AML-193 (cell line): ENCODE results near the gene PPP1CC.
A peak's percentile ranks its signal among the peaks of the same experiment; 100 is the strongest.

Experiments
- DNase-seq, 2 experiments: peaks; one replicate each; lab custom pipeline; 2025; lab: John Stamatoyannopoulos, UW

PPP1CC gene

DNA sequence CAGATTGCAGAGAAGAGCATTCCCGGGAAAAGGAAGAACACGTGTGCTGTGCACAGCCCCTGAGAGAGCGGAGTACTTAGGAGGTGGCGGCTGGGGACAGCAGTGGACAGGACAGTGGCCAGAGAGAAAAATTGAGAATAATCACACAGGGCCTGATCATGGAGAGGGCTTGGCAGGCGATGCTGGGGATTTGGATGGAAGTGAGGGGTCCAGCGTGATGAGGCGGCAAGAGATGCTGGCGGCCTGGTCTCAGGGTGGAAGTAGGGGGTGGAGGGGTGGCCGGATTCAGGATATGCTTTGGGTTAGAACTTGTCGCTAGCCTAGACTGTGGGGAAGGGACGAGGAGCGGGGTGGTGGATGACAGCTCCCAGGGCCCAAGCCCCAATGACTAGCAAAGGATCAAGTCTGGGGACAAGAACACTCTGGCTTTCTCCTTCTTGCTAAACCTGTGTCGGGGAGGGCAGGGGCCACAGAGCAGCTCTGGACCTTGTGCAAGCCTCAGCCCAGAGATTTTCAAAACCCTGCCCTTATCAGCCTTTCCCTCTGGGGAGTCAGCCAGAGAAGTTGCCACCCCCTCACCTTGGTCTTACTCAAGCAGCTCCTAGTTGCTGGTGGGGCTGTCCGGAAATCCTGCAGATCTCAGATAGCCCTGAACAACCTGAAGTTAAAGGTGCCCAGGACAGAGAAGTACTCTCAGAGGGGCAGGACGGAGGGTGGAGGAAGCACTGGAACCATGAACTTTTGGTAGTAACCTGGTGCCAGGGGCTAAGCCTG lies 55.1 kb downstream of the PPP1CC start:
- peak in 1 of 2 experiments; percentile 4 for DNase-seq

DNA sequence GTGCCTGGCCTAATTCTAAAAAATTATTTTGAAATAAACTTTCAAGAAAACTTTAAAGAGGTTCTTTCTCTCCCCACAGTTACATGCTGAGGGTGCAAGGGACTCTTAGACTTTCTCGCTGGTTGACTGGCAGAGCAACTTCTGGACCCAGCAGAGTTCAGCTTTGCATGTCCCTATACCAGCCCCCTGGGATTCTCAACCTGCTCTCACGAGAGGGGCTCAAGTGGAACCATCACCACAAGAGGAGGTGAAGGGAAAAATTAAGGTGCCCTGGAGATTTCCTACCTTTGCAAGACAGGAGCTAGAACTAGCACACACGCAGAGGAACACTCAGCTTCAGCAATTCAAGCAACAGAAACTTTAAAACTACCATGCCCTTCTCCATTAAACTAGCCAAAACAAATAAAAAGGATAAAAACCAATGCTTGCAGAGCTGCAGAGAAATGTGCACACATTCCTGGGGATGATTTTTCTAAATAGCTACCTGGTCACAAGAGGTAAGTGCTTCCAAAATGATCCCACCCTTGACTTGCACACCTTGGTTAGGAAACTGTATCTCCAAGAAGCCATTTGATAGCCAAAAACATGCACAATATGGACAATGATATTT lies 56.3 kb downstream of the PPP1CC start:
- no peak for DNase-seq

DNA sequence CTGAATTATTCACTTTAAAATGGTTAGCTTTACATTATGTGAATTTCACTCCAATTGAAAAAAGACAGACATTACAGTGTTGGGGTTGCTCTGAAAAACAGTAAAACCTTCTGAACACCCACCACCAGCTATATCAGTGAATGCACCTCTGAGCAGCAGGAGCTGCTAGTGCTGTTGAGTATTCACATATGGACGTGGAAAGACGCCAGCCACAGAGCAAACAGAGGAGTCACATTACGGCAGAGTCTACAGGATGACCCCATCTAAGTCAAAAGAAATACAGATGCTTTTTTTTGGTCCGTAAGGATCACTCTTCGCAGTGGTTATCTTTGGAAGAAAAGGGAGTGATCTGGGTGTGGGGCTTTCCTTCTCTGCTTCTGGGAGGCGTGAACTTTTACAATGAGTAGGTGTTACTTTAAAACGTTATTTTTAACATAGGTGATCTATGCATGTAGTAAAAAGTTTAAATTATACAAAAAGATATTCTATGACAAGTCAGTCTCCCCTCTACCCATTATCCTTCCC lies 58.3 kb downstream of the PPP1CC start:
- no peak for DNase-seq

DNA sequence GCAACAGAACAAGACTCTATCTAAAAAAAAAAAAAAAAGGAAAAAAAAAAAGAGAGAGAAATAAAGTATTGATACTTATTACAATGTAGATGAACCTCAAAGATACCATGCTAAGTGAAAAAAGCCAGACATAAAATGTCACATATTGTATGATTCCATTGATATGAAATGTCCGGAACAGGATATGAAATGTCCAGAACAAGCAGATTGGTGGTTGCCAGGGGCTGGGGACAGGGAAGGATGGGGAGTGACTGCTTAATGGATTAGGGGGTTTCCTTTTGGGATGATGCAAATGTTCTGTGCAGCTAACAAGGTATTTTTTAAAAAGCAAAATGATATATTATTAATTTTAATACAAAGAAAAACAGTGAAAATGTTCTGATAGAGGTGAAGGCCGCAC lies 58.8 kb downstream of the PPP1CC start:
- no peak for DNase-seq

DNA sequence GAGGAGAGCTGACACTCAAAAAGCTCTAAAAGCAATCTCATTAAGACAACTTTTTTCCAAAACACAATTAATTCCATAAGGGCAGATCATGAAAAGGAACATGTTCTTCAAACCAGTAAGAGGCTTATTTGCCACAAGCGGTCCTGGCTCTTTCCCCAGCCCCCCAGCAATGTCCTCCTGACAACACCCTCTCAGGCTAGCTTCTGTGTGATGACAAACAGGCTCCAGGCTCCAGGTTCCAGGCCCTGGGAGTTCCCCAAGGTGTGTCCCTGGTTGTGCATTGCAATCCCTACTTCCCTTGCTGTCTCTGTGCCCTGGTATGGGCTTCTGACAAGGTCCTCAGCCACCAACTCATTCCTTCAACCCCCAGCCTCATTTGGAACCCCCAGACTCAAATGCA lies 62.7 kb downstream of the PPP1CC start:
- DNase-seq, result no peak

DNA sequence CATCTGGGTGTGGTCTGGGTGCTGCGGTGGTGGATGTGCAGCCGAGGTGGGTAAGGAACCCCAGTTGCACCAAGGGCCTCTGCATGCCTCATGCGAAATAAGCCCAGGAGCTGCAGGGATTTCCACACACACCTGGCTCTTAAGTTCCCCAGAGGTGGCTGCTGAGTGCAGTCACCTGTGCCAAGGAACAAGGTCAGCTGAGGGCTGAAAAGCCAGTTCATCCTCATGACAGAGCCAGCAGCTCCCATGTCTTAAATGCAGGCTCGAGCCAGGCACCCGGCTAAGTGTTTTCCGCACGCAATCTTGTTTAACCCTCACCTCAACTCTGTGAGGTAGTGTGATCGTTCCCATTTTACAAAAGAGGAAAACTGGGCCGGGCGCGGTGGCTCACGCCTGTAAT lies 63.5 kb downstream of the PPP1CC start:
- no peak for DNase-seq

DNA sequence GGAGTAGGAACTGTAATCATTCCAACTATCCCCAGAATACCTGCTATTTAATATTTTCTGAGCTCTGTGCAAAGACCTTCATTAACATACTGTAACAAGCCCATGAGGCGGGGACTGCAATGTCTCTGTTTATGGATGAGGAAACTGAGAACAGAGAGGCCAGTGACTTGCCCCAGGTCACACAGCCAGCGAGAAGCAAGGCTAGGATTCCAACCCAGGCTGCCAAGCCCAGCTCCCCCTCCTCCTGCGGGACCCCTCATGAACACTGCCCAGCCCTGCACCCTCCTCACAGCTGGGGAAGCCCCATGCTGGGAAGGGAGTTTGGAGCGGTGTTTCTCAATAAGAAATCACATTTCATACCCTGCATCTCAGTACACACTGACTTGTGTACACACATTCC lies 64.7 kb downstream of the PPP1CC start:
- DNase-seq, result no peak

DNA sequence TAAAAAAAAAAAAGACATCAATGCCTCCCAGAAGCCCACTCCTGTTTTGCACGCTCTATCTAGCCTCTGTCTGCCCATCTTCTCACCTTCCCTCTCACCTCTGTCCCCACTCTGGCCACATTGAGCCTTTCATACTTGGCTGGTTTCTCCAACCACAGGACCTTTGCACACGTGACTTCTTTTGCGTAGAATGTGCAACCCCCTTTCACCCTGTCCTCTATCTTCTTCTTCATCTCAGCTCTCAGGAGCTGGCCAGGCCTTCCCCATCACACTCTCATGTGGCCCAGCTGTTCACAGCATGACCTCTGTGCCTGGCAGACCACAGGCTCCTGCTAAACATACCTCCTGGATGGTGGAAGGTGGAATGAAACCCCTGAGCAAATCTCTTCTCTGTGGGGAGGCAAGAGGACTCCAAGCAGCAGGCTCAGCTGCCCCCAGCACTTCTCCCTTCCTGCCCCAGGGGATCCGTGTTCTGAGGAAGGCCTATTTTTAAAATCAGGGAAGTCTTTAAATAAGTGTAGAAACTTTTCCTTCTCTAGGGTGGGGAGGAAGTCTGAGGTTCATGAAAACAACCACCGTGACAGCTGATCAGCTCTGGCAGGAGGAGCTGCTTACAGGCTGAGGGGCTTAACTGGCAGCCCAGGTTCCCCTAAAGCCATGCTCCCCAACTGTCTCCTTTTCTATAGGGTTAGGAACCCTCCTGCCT lies 65.3 kb downstream of the PPP1CC start:
- peak in 1 of 2 experiments; percentile 4 for DNase-seq

DNA sequence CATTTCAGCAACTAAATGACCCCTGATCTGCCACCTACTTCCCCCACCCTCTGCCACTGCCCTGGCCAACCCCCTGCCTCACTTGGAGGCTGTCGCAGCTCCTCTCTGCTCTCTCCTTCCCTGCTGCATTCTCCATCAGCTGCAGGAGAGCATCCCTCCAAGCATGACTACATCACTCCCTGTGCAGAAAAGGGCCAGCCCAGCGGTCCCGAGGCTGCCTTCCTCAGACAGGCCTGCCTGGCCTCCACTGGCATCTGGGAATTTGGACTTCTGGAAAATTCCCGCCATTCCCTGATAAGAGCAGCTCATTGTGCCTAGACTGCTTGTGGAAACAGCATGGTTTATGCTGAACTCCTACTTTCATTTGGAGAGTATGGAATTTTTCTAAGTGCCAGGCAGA lies 66.5 kb downstream of the PPP1CC start:
- DNase-seq, result no peak

DNA sequence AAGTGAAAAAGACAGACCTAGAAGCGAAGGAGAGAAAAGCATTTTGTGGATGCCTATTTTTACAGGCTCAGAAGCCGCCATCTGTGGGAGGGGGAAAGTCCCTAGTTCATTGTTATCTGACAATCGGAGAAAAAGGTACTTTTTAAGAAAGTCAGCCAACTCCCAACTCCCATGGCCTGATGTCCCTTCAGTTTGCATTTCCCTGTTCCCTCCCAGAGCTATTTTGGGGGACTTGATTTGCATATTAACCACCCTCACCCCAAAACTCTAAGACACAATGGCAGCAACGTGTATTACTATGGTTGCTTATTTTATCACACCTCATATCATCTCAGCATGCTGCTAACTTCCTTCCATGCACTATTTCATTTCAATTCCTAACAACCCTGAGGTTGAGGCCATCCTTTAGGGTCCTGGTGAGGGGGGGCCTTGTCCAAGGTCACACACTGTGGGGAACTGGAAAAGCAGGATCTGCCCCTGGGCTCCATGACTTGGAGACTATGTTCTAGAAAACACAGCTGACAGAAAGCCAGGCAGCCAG lies 72.5 kb downstream of the PPP1CC start:
- DNase-seq, result no peak
